Measurements from ENCODE around the gene BORCS5. TPM values are rescaled to one million over a fixed set of nuclear protein-coding genes. Genes with fewer than 3 reads are reported as not detected.

BORCS5 gene
- total and polyA plus RNA-seq, 2 donors (not counting 1 experiment from before 2014, with no cell fraction given), result 11.9 to 46.2 TPM

- peaks cover 24% of the 10 kb centered on the region for H3K79me2 ChIP-seq (ENCODE audit: control insufficient read depth, insufficient read depth, low read length)
- peaks cover 0 to 6% of the 10 kb centered on the region in 2 experiments for H3K36me3 ChIP-seq (replicated peaks in 1 of 2; ENCODE audit: control extremely low read depth in 1 of 2, control insufficient read depth in 1 of 2, extremely low read depth in 1 of 2, insufficient read depth in 2 of 2, low read length in 1 of 2)
- DNase-seq (no peak), ATAC-seq (ENCODE audit: low read depth) (no peak)
- ChIA-PET CTCF (no interaction called here), POLR2A (no interaction called here)
- no CpG with 5 or more reads among the region's 2 CpGs for whole genome bisulfite sequencing (ENCODE audit: insufficient coverage)
- Mint-ChIP-seq H3K4me3 (no peak overlapping the region), H3K4me1 (no peaks in the 10 kb centered on the region), H3K27ac (no peak overlapping the region), H3K27me3 (no peaks in the 10 kb centered on the region), H3K9me3 (ENCODE audit: insufficient read depth) (peaks cover 11% of the 10 kb centered on the region)
- TF ChIP-seq EZH2 (IDR thresholded peaks at IDR 0.05; ENCODE audit: borderline replicate concordance, insufficient read depth, low read depth, low read length, poor library complexity, severe bottlenecking), result no peak
- no peak for TF ChIP-seq CTCF (IDR thresholded peaks at IDR 0.05)
- H3K4me2 ChIP-seq (replicated peaks; ENCODE audit: low read depth, low read length, poor library complexity, severe bottlenecking), result no peak overlapping the region
- no peak overlapping the region for H3K27ac ChIP-seq (ENCODE audit: low read length in 2 of 2)
- no peaks in the 10 kb centered on the region for H3K27me3 ChIP-seq (replicated peaks in 1 of 4; ENCODE audit: control extremely low read depth in 1 of 4, control insufficient read depth in 3 of 4, insufficient read depth in 4 of 4, low read length in 3 of 4)
- no peak overlapping the region for H2AFZ ChIP-seq (ENCODE audit: insufficient read depth, low read depth, low read length, poor library complexity, severe bottlenecking)
- intact Hi-C loops (cut with micrococcal nuclease), result no loop called here
- peaks cover 8% of the 10 kb centered on the region for H4K20me1 ChIP-seq (ENCODE audit: control insufficient read depth, insufficient read depth, low read length, poor library complexity, severe bottlenecking)
- no peaks in the 10 kb centered on the region for H3K4me1 ChIP-seq (ENCODE audit: control insufficient read depth in 2 of 2, insufficient read depth in 2 of 2, low read length in 2 of 2)
- H3K4me3 ChIP-seq (ENCODE audit: control extremely low read depth in 1 of 5, extremely low read depth in 1 of 5, insufficient read depth in 1 of 5, low read depth in 2 of 5, low read length in 4 of 5), result no peak overlapping the region
- no peak overlapping the region for H3K9ac ChIP-seq (ENCODE audit: low read length)
- peaks cover 3 to 19% (median 18%) of the 10 kb centered on the region in 3 donors for H3K9me3 ChIP-seq (ENCODE audit: control extremely low read depth in 1 of 3, control insufficient read depth in 2 of 3, insufficient read depth in 1 of 3, low read length in 2 of 3)
Observed at GRCh38 chr12:12423367-12423766, 66.5 kb downstream of the BORCS5 start.

- DNase-seq (no peak), ATAC-seq (ENCODE audit: low read depth) (no peak)
- intact Hi-C loops (cut with micrococcal nuclease), result no loop called here
- Mint-ChIP-seq H3K27me3 (no peaks in the 10 kb centered on the region), H3K27ac (no peak overlapping the region), H3K4me3 (no peak overlapping the region), H3K4me1 (no peaks in the 10 kb centered on the region), H3K9me3 (ENCODE audit: insufficient read depth) (peaks cover 9% of the 10 kb centered on the region)
- Histone ChIP-seq H3K9me3 (ENCODE audit: control extremely low read depth in 1 of 3, control insufficient read depth in 2 of 3, insufficient read depth in 1 of 3, low read length in 2 of 3) (peaks cover 3 to 19% (median 14%) of the 10 kb centered on the region in 3 donors), H3K27me3 (replicated peaks in 1 of 4; ENCODE audit: control extremely low read depth in 1 of 4, control insufficient read depth in 3 of 4, insufficient read depth in 4 of 4, low read length in 3 of 4) (no peaks in the 10 kb centered on the region), H3K4me1 (ENCODE audit: control insufficient read depth in 2 of 2, insufficient read depth in 2 of 2, low read length in 2 of 2) (no peaks in the 10 kb centered on the region), H3K36me3 (replicated peaks in 1 of 2; ENCODE audit: control extremely low read depth in 1 of 2, control insufficient read depth in 1 of 2, extremely low read depth in 1 of 2, insufficient read depth in 2 of 2, low read length in 1 of 2) (peaks cover 0 to 4% of the 10 kb centered on the region in 2 experiments), H4K20me1 (ENCODE audit: control insufficient read depth, insufficient read depth, low read length, poor library complexity, severe bottlenecking) (peaks cover 8% of the 10 kb centered on the region), H3K79me2 (ENCODE audit: control insufficient read depth, insufficient read depth, low read length) (peaks cover 26% of the 10 kb centered on the region), H2AFZ (ENCODE audit: insufficient read depth, low read depth, low read length, poor library complexity, severe bottlenecking) (no peak overlapping the region), H3K4me2 (replicated peaks; ENCODE audit: low read depth, low read length, poor library complexity, severe bottlenecking) (no peak overlapping the region), H3K4me3 (ENCODE audit: control extremely low read depth in 1 of 5, extremely low read depth in 1 of 5, insufficient read depth in 1 of 5, low read depth in 2 of 5, low read length in 4 of 5) (no peak overlapping the region), H3K27ac (ENCODE audit: low read length in 2 of 2) (no peak overlapping the region), H3K9ac (ENCODE audit: low read length) (no peak overlapping the region)
- TF ChIP-seq EZH2 (IDR thresholded peaks at IDR 0.05; ENCODE audit: borderline replicate concordance, insufficient read depth, low read depth, low read length, poor library complexity, severe bottlenecking) (no peak), CTCF (IDR thresholded peaks at IDR 0.05) (no peak)
- CTCF ChIA-PET, result interaction anchor here (0.6 kb wide), 1 partner anchor 132 kb away, joined by 3 read pairs; no protein-coding TSS in a partner anchor
- WGBS (ENCODE audit: insufficient coverage), result 33% methylated on average over 1 of the region's 2 CpGs
- POLR2A ChIA-PET, result no interaction called here
Observed at GRCh38 chr12:12425001-12425400, 68.1 kb downstream of the BORCS5 start.
